Activated CD8-positive, alpha-beta memory T cell treated with anti-CD3 and anti-CD28 coated beads for 1 hour (primary cell): ENCODE measurements around the gene SNX27.

ENCODE experiments used
- DNase-seq, 2 donors: peaks; one replicate each; pipeline ENCODE4 v3.0.0-alpha.2; 2020; ENCODE audit warnings: low read depth in 1 of 2; ENCODE audit errors: extremely low read depth in 1 of 2

The SNX27 gene

DNA sequence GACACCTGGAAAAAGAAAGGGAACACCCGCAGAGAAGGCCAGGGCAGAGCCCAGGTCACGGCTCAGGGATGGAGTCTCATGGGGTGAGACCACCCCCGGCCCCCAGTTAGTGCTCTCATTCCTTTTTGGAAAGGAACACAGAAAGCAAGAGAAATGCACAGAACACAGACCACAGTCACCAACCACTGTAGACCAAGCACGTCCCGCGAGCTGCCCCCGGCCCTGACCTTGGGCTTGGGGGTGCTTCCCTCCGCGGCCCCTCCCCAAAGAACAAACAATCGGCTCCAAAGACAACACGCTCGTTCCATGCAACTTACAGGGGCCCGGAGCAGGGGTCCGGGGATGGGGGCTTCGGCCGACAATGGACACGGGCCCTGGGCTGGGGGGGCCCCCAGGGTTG, 92.0 kb downstream of the SNX27 start:
- no peak for DNase-seq

DNA sequence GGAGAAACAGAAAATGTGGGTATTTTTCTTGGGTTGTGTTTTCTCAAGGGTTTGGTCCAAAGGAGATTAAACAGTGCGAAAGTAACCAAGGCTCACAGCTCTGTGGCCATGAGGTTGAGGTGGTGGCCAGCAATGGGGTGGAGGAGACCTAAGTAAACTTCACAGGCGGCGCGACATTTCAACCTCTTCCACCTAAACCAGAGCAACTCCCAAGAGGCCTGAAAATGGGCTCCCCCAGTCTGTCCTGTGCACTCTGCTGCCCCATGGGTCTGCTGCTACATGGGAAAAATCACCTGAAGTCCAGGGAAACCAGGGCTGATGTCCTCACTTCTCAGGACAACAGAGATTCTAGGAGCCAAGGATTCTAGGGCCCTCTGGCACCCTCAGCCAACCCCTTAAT, 92.4 kb downstream of the SNX27 start:
- DNase-seq = no peak

DNA sequence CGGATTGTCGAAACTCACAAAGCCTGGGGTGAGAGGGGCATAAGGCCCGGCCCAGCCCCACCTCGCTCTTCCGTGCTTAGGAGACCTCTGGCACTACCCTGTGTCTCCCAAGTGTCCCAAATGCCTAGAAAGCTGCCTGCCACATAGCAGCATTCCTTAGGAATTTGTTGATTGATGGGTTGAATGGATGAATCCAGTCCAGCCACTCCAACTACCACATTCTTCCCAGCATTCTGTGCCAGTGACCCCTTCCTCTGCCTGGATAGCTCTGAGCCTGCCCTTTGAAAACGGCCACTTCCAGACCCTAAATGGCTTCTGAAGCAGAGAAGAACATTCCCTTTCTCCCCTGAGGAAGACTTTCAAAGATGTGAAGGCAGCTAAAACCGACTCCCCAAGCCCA, 93.3 kb downstream of the SNX27 start:
- no peak for DNase-seq

DNA sequence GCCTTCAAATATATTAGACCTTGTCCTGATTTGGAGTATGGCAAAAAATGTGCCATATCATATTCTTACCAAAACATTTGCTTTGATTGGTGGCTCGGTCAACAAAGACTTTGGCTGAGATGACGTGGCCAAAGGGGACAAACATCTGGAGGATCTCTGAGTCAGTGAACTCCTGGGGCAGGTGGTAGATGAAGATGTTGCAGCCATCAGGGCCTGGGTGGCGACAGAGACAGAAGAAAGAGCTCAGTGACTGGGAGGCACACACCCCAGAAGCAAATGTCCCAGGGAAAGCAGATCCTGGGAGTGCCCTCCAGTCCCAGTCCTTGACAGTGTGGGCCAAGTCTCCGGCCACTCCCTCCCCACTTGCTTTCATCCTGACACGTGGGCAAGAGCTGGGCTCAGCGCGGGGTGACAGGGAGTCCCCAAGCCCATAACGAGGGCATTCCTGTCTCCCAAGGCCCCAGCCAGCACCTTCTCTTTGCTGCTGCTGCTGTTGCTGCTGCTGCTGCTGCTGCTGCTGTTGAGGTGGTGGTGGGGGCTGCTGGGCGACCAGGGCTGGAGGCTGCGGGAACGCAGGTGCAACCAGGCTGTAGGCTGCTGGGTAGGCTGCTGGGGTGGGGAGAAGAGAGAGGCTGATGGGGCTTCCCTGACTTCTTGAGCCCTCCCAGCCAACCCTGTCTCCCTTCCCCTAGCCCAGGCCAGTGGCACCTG, 94.1 kb downstream of the SNX27 start:
- DNase-seq = no peak

DNA sequence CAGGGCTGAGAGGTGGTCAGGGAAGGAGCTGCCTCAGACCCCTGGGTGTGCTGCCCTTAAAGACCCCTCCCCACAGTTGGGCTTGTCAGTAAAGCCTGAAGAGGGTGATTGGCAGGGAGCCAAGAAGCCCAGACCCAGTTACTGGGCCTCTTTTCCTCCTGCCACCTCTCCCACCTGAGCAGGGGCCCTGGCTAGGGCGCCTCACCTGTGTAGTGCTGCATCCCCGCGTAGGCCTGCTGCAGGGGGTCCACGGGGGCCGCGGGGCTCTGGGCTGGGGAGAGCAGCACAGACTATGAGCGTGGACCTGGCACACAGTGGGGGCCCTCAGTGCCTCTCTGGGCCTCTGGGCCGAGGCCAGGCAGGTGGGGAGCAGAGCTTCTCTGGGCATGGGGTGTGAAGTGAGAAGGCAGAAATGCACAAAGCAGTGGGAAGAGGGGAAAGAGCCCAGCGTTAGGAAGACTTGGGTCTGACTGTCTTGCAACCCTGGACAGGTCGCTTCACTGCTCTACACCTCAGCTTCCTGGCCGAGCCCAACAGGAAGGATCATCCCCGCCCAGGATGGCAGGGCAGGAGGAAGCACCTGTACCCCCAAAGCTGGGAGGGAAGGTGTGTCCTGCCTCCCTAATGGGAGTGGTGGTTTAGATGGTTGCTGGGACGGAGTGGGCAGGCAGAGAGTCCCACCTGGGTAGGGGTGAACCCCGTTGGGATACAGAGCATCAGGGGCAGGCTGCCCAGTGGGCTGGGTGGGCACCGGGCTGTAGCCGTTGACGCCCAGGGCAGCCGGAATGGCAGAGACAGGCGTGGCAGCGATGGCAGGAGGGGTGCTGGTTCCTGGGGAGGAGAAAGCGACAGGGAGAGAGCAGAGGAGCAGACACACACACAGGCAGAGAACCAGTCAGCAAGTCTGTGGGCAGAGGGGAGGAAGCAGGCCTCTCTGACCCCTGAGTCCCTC, 94.9 kb downstream of the SNX27 start:
- DNase-seq = no peak

DNA sequence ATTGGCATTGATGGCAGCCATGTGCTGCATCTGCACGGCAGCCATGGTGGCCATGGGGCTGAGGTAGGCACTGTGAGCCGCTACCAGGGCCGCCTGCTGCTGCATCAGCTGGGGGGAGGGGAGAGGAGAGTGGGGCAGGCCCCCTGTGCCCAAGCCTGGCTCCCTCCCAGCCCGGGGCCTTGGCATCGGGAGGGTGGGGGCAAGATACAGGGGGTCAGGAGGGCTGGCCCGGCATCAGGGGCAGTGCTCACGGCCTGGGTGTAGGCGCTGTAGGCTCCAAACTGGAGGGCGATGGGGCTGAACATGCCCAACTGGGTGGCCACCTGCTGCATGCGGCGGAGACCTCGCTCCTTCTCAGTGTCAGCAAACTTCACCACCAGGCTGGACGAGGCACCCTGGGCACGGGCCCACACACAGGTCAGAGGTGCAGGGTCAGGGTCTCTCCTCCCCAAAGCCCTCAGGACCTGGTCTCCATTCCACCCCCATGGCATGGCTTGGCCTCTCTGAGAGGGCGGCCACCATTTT, 95.8 kb downstream of the SNX27 start:
- no peak for DNase-seq

DNA sequence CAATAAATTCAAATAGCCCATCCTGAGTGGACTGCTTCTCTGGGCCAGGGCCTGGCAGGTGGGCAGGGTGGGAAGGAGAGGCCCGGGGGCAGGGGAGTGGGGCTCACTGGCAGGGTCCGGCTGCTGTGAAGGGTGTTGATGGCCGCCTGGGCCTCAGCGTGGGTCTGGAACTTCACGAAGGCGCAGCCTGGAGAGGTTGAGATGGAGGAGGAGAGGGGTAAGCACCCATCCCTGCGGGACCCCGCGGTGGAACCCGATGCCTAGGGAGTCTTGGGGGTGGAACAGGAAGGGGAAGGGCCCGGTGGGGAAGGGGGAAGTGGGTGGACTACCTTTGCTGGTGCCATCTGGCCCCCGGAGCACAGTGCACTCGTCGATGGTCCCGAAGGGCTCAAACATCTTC, 97.0 kb downstream of the SNX27 start:
- DNase-seq = no peak

DNA sequence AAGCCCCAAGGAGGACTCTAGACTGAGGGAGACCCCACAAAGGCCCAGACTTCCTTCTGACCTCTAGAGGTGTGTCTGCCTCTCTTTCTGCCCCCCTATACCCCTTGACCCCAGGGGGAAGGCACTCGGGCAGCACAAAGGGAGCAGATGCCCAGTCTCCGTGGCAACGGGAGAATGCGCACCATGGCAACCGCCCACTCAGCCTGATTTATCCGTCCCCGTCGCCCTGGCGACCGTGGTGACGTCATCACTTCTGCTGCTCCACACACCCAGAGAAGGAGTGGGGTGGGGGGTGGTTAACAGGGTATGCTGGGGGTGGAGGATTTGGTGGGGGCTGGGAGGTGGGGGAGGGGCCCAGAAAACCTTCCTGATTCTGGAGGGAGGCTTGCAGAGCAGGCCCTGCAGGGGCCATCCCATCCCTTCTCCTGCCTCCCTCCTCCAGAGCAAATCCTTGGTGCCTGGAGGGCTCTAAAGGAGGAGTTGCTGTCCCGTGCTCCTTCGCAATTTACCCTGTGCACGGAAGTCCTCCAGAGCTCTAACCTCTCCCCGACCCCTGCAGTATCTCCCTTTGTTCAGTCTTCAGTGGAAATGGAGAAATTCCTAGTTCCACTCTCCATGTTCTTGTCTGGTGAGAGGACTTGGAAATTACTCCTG, 98.5 kb downstream of the SNX27 start:
- no peak for DNase-seq

DNA sequence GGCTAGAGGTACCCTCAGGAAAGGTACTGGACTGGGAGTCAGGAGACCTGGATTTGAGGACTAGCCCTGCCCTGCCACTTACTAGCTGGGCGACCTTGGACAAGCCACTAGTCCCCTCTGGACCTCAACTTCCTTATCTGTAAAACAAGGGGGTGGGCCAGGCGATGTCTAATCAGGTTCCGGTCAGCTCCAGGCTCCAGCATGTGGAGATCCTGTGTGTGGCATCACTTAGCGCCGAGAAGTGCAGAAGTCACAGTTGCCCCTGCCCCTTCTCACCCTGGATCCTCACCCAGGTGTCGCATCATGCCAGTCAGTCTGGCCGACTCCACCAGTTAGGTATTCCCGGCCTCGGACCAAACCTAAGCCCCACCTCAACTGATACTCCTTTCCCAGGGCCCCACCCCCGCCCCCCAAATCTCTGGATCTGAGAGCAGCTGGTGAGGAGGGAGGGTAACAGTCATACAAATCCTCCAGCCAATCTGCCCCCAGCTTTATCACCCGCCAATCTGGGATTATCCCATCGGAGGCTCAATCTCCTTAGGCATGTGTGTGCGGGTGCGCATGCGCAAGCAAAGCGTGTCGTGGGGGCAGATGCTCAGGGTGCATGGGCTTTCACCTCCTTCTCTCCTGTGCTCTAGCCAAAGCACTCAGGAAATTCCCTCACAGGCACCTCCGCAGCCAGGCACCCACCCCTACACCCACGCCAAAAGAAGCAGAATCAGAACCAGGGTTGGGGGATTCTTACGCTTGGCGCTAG, 99.4 kb downstream of the SNX27 start:
- no peak for DNase-seq

DNA sequence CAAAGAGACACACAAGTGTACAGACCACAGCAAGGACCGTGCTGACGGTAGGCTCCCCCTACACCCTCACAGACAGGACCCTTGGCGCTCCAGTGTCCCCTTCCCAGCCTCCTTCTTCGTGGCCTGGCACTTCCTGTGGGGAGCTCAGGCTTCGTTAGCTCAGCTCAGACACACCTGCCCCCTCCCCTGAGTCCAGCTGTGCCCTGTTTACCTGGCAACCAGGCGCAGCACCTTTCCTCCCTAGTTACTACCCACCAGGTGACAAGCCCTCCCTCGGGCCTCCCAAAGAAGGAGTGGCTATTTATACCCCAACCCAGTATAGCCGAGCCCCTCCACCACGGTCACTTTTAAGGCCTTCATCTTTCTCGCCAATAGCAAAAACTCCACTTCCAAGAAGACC, 100.1 kb downstream of the SNX27 start:
- DNase-seq = no peak

DNA sequence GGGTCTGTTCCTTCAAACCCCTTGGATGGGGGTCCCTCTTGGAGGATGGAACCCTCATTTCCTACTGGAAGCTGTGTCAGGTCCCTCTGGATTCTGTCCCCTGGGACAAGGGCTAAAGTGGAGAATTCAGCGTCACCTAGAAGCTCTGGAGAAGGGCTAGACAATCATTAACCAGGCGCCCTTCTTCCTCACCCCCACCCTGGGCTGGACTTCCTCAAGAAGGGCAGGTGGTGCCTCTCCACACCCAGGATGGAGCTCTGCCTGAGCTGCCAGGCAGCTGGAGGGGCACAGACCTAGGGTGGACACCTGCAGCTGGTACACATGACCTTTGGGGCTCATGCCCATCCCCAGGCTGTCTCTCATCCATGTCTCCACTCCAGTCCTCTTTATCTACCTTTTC, 101.2 kb downstream of the SNX27 start:
- no peak for DNase-seq

DNA sequence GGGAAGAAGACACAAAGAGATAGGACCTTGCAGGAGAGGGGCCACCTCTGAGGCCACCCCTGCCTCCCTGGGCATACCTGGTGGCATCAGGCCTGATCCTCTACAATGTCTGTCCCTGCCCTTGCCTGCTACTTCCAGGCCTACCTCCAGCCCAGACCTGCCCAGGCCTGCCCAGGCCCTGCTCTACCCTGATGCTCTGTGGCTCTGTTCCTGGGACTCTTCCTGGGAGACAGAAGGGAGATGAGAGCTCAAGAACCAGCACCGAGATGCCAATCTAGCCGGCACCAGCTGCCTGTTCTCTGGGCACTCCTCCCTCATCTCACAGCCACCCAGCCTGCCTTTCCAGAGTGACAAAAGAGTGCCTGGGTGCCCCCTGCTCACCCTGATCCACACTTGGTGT, 102.0 kb downstream of the SNX27 start:
- DNase-seq = no peak

DNA sequence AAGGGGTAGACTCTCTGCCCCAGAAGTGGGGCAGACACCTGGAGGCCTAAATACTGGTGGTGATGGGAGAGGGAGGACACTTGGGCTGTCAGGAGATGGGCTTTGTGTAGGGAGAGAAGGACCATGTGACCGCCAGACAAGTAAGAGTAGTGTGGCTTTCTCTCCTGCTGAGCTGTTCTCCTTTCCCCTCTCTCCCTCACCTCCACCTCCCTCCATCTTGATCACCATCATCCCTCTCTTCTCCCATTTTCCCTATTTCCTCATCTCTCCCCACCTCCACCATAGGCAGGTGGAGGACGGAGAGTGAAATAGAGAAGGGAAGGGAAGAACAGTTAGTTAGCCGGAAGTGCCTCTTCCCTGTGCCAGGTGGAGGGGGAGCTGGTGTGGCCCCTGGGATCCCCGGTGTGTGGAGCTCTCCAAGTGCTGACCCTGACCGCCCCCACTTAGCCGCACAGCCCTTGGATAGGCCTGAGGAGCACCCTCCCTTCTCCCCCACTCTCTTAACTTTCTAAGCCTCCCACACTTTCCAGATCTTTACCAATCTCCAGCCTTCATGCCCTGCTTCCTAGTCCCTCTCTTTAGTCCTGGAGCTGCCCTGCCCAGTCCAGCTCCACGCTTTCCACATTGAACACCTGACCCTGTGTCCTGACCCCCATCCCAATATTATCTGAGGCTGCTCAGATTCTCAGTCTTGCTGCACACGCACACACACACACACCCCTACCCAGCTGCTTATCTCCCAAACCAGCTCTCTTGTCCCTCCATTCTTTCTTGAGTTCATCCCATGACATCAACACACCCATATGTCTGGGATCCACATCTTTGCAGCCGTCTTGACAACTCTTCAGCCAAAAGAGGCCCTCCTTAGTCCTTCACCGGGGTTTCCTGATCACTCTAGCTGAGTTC, 103.2 kb downstream of the SNX27 start:
- no peak for DNase-seq

DNA sequence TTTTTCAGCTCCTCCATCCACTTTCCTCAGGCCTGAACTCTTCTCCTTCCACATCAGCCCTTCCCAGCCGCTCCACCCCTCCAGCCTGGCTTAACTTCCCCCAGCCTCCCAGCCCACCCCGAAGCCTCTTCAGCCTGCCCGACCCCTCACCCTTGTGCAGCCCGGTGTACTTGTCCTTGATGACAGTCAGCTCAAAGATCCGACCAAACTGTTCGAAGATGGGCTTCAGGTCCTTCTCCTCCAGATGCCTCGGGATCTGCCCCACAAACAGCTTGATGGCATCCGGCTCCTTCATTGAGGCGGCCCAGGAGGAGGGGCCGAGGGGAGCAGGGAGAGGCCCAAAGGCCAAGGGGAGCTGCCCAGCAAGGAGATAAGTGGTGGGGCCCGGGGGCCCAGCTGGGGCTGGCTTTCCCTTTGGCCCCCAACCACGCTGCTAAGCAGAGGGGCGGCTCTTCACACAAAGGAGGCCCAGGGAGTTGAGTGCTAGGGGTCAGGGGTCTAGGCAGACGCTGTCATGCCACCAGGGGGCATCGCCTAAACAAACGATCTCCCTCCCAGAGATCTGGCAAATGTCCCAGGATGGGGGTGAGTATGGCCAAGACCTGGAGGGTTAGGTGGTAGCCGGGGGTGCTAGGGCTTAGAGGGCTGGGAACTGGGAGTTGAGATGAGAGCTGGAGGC, 104.0 kb downstream of the SNX27 start:
- DNase-seq = no peak

DNA sequence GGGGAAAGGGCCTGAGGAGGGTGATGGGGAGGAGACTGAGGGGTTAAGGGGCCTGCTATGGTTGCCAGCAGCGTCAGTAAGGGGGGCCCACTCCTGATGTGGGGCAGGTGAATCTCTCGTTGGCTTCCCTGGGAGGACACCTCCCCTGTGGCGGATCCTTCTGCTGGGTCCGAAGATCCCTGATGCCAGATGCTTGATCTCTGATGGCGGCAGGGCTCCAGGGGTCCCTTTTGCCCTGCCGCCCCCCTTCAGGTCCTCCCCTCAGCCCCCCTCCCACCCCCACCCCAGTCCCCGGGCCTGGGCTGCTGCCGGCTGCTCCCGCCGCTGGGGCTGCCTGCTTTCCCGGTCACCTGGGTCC, 104.5 kb downstream of the SNX27 start:
- DNase-seq = no peak

DNA sequence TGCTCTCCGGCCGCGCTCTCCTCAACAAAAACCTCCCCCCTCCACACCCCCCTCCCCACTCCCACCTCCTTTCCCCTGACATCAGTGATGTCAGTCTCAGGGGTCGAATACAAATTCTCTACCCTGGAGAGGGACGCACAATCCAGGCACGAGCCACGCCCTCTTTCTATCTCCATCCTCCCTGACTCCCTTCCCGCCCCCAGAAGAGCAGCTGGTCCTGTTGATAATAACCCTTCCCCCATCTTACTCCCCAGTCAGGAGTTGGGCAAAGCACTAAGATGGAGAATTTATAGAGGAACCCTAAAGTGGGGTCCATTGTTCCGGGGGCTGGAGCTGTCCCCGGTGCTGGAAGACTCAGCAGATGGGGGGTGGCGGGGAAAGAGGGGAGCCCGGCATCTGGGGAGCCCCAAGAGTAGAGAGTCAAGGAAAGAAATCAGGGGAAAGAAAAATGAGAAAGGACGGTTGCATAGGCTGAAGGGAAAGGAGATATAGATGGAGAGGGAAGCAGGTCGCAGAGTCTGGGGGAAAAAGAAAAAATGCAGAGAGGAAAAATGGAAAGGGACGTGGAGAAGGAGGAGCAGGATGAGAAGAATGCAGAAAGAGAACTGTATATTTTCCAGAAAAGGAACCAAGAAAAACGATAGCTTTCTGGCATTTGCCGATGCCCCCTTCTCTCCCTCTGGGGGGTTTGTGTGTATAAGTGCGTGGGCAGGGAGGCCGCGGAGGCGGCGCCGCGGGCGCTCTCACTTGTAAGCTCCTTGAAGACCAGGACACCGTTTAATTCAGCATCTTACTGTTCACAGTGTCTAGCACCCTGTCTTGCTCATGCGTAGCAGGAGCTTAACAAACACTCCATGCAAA, 105.2 kb downstream of the SNX27 start, which contains the start of gene CELF3:
Gene CELF3, minus strand, starts transcription at position 33 of the 861 bp plus-strand sequence. CDS start 783 bp downstream, outside the sequence.
- DNase-seq = no peak

DNA sequence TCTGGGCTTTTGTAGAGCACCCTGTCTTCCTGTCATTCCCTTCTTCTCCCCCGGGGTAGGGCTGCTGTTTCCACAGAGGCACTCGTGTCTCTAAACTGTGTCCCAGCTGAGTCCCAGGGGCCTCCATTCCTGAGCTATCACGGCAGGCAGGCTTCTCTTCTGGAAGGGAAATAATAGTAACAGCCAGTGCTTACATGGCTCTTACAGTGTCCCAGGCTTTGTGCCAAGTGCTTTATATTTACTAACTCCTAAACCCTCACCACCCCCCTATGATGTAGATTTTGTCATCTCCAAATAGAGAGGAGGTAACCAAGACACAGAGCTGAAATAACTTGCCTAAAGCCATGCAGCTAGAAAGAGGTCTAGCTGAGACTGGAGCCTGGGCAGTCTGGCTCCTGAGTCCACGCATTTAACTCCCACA, 106.2 kb downstream of the SNX27 start:
- DNase-seq = no peak

DNA sequence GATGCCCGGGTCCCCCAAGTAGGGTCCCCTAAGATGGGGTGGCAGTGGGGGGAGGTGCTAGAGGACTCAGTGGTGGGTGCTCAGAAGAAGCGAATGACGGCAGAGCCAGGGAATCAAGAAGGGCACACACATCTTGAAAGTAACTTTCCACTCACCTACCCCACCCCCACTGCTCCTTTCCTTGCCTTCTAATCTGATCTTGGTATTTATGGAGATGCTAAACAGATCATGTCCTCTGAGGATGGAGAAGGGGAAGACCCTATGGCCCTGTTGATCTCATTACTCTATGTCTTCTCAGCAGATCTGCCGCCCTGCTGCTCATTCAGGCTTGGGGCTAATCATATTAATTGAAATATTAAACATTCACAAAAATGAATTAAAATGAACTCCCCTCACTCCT, 106.8 kb downstream of the SNX27 start:
- DNase-seq = no peak
